Mucosa of stomach (tissue), 1 donor: ENCODE measurements around the gene TAPT1.
"Not testable (repeated sequence)": the region's sequence is repeated elsewhere in the genome, so short reads cannot be mapped to it uniquely, and the experiment has no call there.

ENCODE experiments used
- H3K27me3 ChIP-seq: one replicate; pipeline ENCODE4 v1.7.0; 2013; ENCODE audit warnings: mild to moderate bottlenecking, low read length; ENCODE audit not compliant: control insufficient read depth, insufficient read depth
- H3K36me3 ChIP-seq: one replicate; pipeline ENCODE4 v1.7.0; 2013; ENCODE audit warnings: low read length; ENCODE audit not compliant: control insufficient read depth, insufficient read depth
- H3K4me1 ChIP-seq: one replicate; pipeline ENCODE4 v1.7.0; 2013; ENCODE audit warnings: mild to moderate bottlenecking, low read length; ENCODE audit not compliant: control insufficient read depth, insufficient read depth
- H3K4me3 ChIP-seq: one replicate; pipeline ENCODE4 v1.7.0; 2013; ENCODE audit warnings: low read length
- H3K9ac ChIP-seq: one replicate; pipeline ENCODE4 v1.7.0; 2013; ENCODE audit warnings: mild to moderate bottlenecking, low read length, moderate library complexity
- H3K9me3 ChIP-seq: one replicate; pipeline ENCODE4 v1.7.0; 2013; ENCODE audit warnings: mild to moderate bottlenecking, low read length, moderate library complexity; ENCODE audit not compliant: control insufficient read depth
- donor health status: Pancreatic carcinoma.

Gene TAPT1

GRCh38 chr4:16225863-16226815 lies at the start of gene TAPT1:
TAPT1 (minus strand) TSS chr4:16226471; CDS start chr4:16226457, 14 bp downstream.
- H3K4me1 ChIP-seq, result peaks cover 19% of the 10 kb centered on the region
- no peaks in the 10 kb centered on the region for H3K9me3 ChIP-seq

GRCh38 chr4:16271411-16271810 lies 45.1 kb upstream of the TAPT1 start:
- no peaks in the 10 kb centered on the region for H3K4me1 ChIP-seq
- H3K9me3 ChIP-seq, result no peaks in the 10 kb centered on the region
- H3K4me3 ChIP-seq, result no peak overlapping the region
- no peak overlapping the region for H3K9ac ChIP-seq
- no peaks in the 10 kb centered on the region for H3K36me3 ChIP-seq
- no peaks in the 10 kb centered on the region for H3K27me3 ChIP-seq

More at GRCh38 chr4:16225863-16226815, at the start of gene TAPT1:
- peak within 1 kb of the TSS; percentile 83 for H3K4me3 ChIP-seq
- peak within 1 kb of the TSS; percentile 91 for H3K9ac ChIP-seq
- H3K27me3 ChIP-seq, result no peaks in the 10 kb centered on the region
- no peaks in the 10 kb centered on the region for H3K36me3 ChIP-seq

GRCh38 chr4:16270454-16271328 lies 44.4 kb upstream of the TAPT1 start:
- Histone ChIP-seq H3K4me1 (no peaks in the 10 kb centered on the region), H3K9ac (no peak overlapping the region), H3K36me3 (no peaks in the 10 kb centered on the region), H3K4me3 (no peak overlapping the region), H3K9me3 (no peaks in the 10 kb centered on the region), H3K27me3 (no peaks in the 10 kb centered on the region)

GRCh38 chr4:16269742-16270453 lies 43.6 kb upstream of the TAPT1 start:
- H3K27me3 ChIP-seq, H3K36me3 ChIP-seq, H3K4me1 ChIP-seq, H3K9ac ChIP-seq, H3K4me3 ChIP-seq, H3K9me3 ChIP-seq: not testable (repeated sequence)

- H3K9ac ChIP-seq, result no peak overlapping the region
- no peaks in the 10 kb centered on the region for H3K36me3 ChIP-seq
- no peaks in the 10 kb centered on the region for H3K27me3 ChIP-seq
- no peaks in the 10 kb centered on the region for H3K4me1 ChIP-seq
- no peak overlapping the region for H3K4me3 ChIP-seq
- no peaks in the 10 kb centered on the region for H3K9me3 ChIP-seq
Measured at GRCh38 chr4:16269240-16269639, 43.0 kb upstream of the TAPT1 start.

- H3K9ac ChIP-seq, result no peak overlapping the region
- H3K9me3 ChIP-seq, result no peaks in the 10 kb centered on the region
- no peak overlapping the region for H3K4me3 ChIP-seq
- H3K27me3 ChIP-seq, result no peaks in the 10 kb centered on the region
- H3K36me3 ChIP-seq, result no peaks in the 10 kb centered on the region
- no peaks in the 10 kb centered on the region for H3K4me1 ChIP-seq
Measured at GRCh38 chr4:16268290-16268689, 42.0 kb upstream of the TAPT1 start.

GRCh38 chr4:16267639-16268038 lies 41.4 kb upstream of the TAPT1 start:
- no peak overlapping the region for H3K9ac ChIP-seq
- H3K4me1 ChIP-seq, result no peaks in the 10 kb centered on the region
- no peaks in the 10 kb centered on the region for H3K27me3 ChIP-seq
- H3K9me3 ChIP-seq, result no peaks in the 10 kb centered on the region
- H3K36me3 ChIP-seq, result no peaks in the 10 kb centered on the region
- H3K4me3 ChIP-seq, result no peak overlapping the region

GRCh38 chr4:16265820-16266219 lies 39.5 kb upstream of the TAPT1 start:
- Histone ChIP-seq H3K36me3 (no peaks in the 10 kb centered on the region), H3K9me3 (no peaks in the 10 kb centered on the region), H3K4me1 (no peaks in the 10 kb centered on the region), H3K27me3 (no peaks in the 10 kb centered on the region), H3K9ac (no peak overlapping the region), H3K4me3 (no peak overlapping the region)

GRCh38 chr4:16264798-16265197 lies 38.5 kb upstream of the TAPT1 start:
- Histone ChIP-seq H3K27me3 (no peaks in the 10 kb centered on the region), H3K4me3 (no peak overlapping the region), H3K9ac (no peak overlapping the region)

GRCh38 chr4:16263056-16263455 lies 36.8 kb upstream of the TAPT1 start:
- H3K9ac ChIP-seq, result no peak overlapping the region
- no peaks in the 10 kb centered on the region for H3K36me3 ChIP-seq
- no peaks in the 10 kb centered on the region for H3K9me3 ChIP-seq
- no peaks in the 10 kb centered on the region for H3K27me3 ChIP-seq
- H3K4me1 ChIP-seq, result no peaks in the 10 kb centered on the region
- H3K4me3 ChIP-seq, result no peak overlapping the region

More at GRCh38 chr4:16264798-16265197, 38.5 kb upstream of the TAPT1 start:
- no peaks in the 10 kb centered on the region for H3K36me3 ChIP-seq
- no peaks in the 10 kb centered on the region for H3K4me1 ChIP-seq
- no peaks in the 10 kb centered on the region for H3K9me3 ChIP-seq

- no peak overlapping the region for H3K9ac ChIP-seq
- no peaks in the 10 kb centered on the region for H3K27me3 ChIP-seq
- H3K9me3 ChIP-seq, result no peaks in the 10 kb centered on the region
- H3K4me3 ChIP-seq, result no peak overlapping the region
- H3K36me3 ChIP-seq, result no peaks in the 10 kb centered on the region
- no peaks in the 10 kb centered on the region for H3K4me1 ChIP-seq
Measured at GRCh38 chr4:16262188-16262587, 35.9 kb upstream of the TAPT1 start.
